OCI-LY7 (cell line): ENCODE measurements around the gene PRDM2. TPM values are rescaled to one million over a fixed set of nuclear protein-coding genes. Genes with fewer than 3 reads are reported as not detected.

Experiments used
- BruUV-seq: library from RNA; stranded (reverse); fragments of 400-500 nt; replicated peaks from 2 replicates; lab custom pipeline; 2021; lab: Mats Ljungman, UMichigan
- CTCF ChIA-PET: fragments of 300-600 bp; sonication (Branson Sonifier 250); formaldehyde crosslinking; loops from one replicate; lab custom pipeline; 2022; ENCODE audit warnings: antibody characterized with exemption; ENCODE audit not compliant: unreplicated experiment; lab: Charles Lee
- POLR2A ChIA-PET: fragments of 300-600 bp; sonication (Branson Sonifier 250); formaldehyde crosslinking; loops from one replicate; lab custom pipeline; 2022; ENCODE audit warnings: antibody characterized with exemption; lab: Charles Lee
- DNase-seq: peaks from one replicate; pipeline ENCODE4 v3.0.0-alpha.2; 2015; ENCODE audit warnings: low spot score
- H2AFZ ChIP-seq: fragments of 200-600 bp; sonication (generic), shearing (Covaris generic); 2 replicates; pipeline ENCODE4 v1.6.1; 2014; ENCODE audit warnings: mild to moderate bottlenecking, antibody characterized with exemption, low read length, moderate library complexity
- H3K27ac ChIP-seq: fragments of 200-600 bp; sonication (generic); 2 replicates; pipeline ENCODE4 v1.5.1; 2014; ENCODE audit warnings: mixed run types, low read depth, mild to moderate bottlenecking, moderate library complexity, low read length, inconsistent platforms; ENCODE audit not compliant: poor library complexity, severe bottlenecking
- H3K36me3 ChIP-seq: fragments of 200-600 bp; sonication (generic); 2 replicates; pipeline ENCODE4 v1.6.1; 2014; ENCODE audit warnings: mild to moderate bottlenecking, antibody characterized with exemption, low read length, moderate library complexity, mixed read lengths; ENCODE audit not compliant: insufficient read depth
- H3K4me1 ChIP-seq: fragments of 200-600 bp; sonication (generic); 2 replicates; pipeline ENCODE4 v1.5.1; 2014; ENCODE audit warnings: mild to moderate bottlenecking, low read length; ENCODE audit not compliant: insufficient read depth, poor library complexity, severe bottlenecking
- H3K4me2 ChIP-seq: fragments of 200-600 bp; sonication (generic); 2 replicates; pipeline ENCODE4 v1.6.1; 2014; ENCODE audit warnings: mild to moderate bottlenecking, low read length
- H3K4me3 ChIP-seq: fragments of 200-600 bp; sonication (generic); 2 replicates; pipeline ENCODE4 v1.5.1; 2014; ENCODE audit warnings: mild to moderate bottlenecking, low read depth, low read length; ENCODE audit not compliant: poor library complexity, severe bottlenecking
- H3K79me2 ChIP-seq: fragments of 200-600 bp; sonication (generic); 2 replicates; pipeline ENCODE4 v1.6.1; 2016; ENCODE audit warnings: low read depth, mild to moderate bottlenecking, low read length, moderate library complexity, mixed read lengths; ENCODE audit not compliant: insufficient read depth
- H3K9me2 ChIP-seq: fragments of 200-600 bp; sonication (generic); 2 replicates; pipeline ENCODE4 v1.6.1; 2016; ENCODE audit warnings: mild to moderate bottlenecking, low read length, mixed read lengths; ENCODE audit not compliant: insufficient read depth
- H3K9me3 ChIP-seq: fragments of 200-600 bp; sonication (generic); 2 replicates; pipeline ENCODE4 v1.6.1; 2014; ENCODE audit warnings: mild to moderate bottlenecking, mixed run types, low read length, mixed read lengths
- H4K20me1 ChIP-seq: fragments of 200-600 bp; sonication (generic); 2 replicates; pipeline ENCODE4 v1.6.1; 2014; ENCODE audit warnings: mild to moderate bottlenecking, antibody characterized with exemption, low read length, moderate library complexity, mixed read lengths; ENCODE audit not compliant: insufficient read depth
- CTCF ChIP-seq: fragments of 200-600 bp; sonication (generic); conservative IDR thresholded peaks from 2 replicates; pipeline ENCODE4 v1.5.1; 2014; ENCODE audit warnings: mild to moderate bottlenecking, antibody characterized with exemption, low read length, moderate library complexity, mixed read lengths
- EZH2phosphoT487 ChIP-seq: fragments of 200-600 bp; sonication (generic); IDR thresholded peaks from 2 replicates; pipeline ENCODE4 v1.6.1; 2018; ENCODE audit warnings: low read depth, borderline replicate concordance, mild to moderate bottlenecking, mixed run types, antibody characterized with exemption, low read length, moderate library complexity, mixed read lengths
- intact Hi-C: fragments of 100-400 bp; cut with micrococcal nuclease; formaldehyde crosslinking; loops from one replicate; pipeline ENCODE4 v1.10.0; 2022; ENCODE audit not compliant: unreplicated experiment
- total RNA-seq, 2 experiments: library from RNA; depleted of rRNA in 1 of 2; stranded (reverse); fragments of >200 nt in 1 of 2; shearing (Covaris generic) in 1 of 2; gene quantifications; 2 replicates each; pipeline ENCODE4 v1.2.3, GENCODE V29; 2014 to 2022

PRDM2 gene
- total RNA-seq, 2 experiments from 2014 or later = 38.7 to 98.2 TPM

- peak overlapping the region; percentile 21 for H3K27ac ChIP-seq
These were observed 53.8 kb downstream of the PRDM2 start for GRCh38 chr1:13753636-13754402.

GRCh38 chr1:13754510-13755103, 54.6 kb downstream of the PRDM2 start:
- Histone ChIP-seq H3K9me3 (no peaks in the 10 kb centered on the region), H3K36me3 (peaks cover 89% of the 10 kb centered on the region), H3K4me3 (no peak overlapping the region), H3K4me2 (peak overlapping the region; percentile 86; the same call in 1 of the 2 replicates), H3K4me1 (peaks cover 85% of the 10 kb centered on the region), H4K20me1 (peaks cover 70% of the 10 kb centered on the region), H2AFZ (no peak overlapping the region), H3K79me2 (peaks cover 100% of the 10 kb centered on the region), H3K9me2 (no peaks in the 10 kb centered on the region), H3K27ac (no peak overlapping the region)
- BruUV-seq = no TSS peak
- CTCF ChIA-PET = interaction anchor here (1.2 kb wide), 1 partner anchor 29 kb away, joined by 5 read pairs; no protein-coding TSS in a partner anchor
- POLR2A ChIA-PET = interaction anchor here (0.7 to 1.2 kb wide), 3 partner anchors 13 to 31 kb away, joined by 3 to 5 read pairs (median 4); no protein-coding TSS in a partner anchor
- TF ChIP-seq CTCF (no peak), EZH2phosphoT487 (no peak)
- intact Hi-C loops = loop anchor here (2.0 kb wide), 1 partner anchor 52 kb away; no protein-coding TSS in a partner anchor
- no peak for DNase-seq

More at GRCh38 chr1:13753636-13754402, 53.8 kb downstream of the PRDM2 start:
- Histone ChIP-seq H3K4me1 (peaks cover 77% of the 10 kb centered on the region), H3K79me2 (peaks cover 92% of the 10 kb centered on the region), H3K4me3 (peak overlapping the region; percentile 14), H3K9me2 (no peaks in the 10 kb centered on the region), H2AFZ (no peak overlapping the region), H3K4me2 (peak overlapping the region; percentile 86), H4K20me1 (peaks cover 70% of the 10 kb centered on the region), H3K9me3 (no peaks in the 10 kb centered on the region), H3K36me3 (peaks cover 84% of the 10 kb centered on the region)
- CTCF ChIA-PET = interaction anchor here (1.2 kb wide), 1 partner anchor 28 kb away, joined by 5 read pairs; no protein-coding TSS in a partner anchor
- TF ChIP-seq EZH2phosphoT487 (no peak), CTCF (no peak)
- POLR2A ChIA-PET = interaction anchor here (1.2 kb wide), 2 partner anchors 16 to 31 kb away, joined by 4 read pairs; no protein-coding TSS in a partner anchor
- DNase-seq = no peak
- BruUV-seq = no TSS peak
- intact Hi-C loops = loop anchor here (2.0 kb wide), 1 partner anchor 53 kb away; no protein-coding TSS in a partner anchor
